ENCODE results near the gene OCIAD2. TPM values are rescaled to one million over a fixed set of nuclear protein-coding genes. Genes with fewer than 3 reads are reported as not detected.
"Not testable (repeated sequence)": the region's sequence is repeated elsewhere in the genome, so short reads cannot be mapped to it uniquely, and the experiment has no call there.

The OCIAD2 gene
- total and polyA plus RNA-seq, 5 experiments from 2014 or later: 110 to 277 (median 261) TPM

DNA sequence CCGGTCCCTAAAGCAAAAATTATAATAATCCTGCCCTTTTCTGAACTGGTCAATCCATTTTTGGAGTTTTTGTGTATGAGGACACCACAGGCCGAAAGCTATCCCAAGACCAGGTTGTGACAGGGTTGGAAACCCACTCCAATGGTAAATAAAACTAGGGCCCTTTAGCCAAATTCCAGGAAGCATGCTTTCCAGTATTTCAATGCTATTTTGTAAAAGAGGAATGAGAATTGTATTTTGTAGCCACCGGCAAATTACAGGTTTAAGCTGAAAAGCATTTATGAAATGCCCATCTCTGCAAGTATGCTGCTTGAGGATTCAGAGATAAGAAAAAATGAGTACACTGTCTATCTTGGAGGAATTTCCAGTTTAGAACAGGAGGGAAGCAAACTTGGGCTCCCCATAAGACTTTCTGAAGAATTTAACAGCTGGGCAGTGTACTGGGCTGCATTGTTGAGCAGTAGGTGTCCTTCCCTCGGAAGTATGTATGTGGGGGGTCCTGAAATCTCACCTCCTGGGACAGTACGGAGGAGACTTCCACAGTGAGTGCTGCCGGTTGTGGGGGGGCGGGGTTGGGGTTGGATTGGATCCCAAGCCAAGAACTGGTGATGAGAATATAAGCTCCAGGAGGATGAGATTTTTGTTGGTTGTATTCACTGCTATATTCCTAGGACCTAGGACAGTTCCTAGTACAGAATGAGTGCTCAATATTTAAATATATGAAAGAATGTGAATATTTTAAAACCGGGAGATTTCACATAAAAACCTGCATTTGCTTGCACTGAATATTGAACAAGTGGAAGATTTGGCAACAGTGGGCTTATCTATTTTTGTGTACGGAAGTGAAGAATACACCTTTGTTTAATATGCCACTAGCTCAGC lies 26.8 kb downstream of the OCIAD2 start:
- ATAC-seq: no peak

DNA sequence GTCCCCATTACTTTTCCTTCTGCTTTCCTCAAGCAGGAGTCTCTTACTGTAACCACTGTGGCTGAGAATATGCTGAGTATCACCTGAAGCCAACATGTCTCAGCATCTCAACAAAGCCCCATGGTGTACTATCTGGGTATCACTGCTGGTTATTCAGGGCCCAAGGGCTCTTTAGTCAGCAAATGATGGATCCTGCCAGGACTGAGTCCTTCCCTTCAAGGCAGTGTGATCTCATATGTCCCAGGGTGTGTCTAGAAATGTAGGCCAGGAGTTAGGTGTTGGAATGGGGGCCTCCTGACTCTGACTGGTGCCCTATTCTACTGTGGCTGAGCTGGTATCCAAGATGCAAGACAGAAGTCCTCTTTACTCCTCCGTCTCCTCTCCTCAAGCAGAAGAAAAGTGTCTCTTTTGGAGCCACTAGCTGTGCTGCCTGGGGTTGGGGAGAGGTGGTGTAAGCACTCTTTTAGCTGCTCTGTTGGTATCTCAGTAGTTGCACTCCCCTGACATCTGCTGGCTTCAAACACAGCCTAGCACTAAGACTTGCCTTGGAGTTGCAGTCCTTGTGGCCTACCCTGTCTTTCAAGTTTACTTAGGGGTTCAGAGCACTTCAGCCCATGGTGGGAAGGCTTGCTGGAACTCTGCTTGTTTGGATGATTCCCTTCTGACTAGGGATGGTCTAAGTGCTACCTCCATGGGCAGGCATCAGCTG lies 28.6 kb downstream of the OCIAD2 start:
- no peak overlapping the region for H3K4me3 Mint-ChIP-seq
- H3K27me3 Mint-ChIP-seq: peaks cover 0 to 4% (median 0%) of the 10 kb centered on the region in 5 donors
- H3K4me1 Mint-ChIP-seq: no peaks in the 10 kb centered on the region
- ATAC-seq: no peak
- H3K27ac Mint-ChIP-seq: no peak overlapping the region
- POLR2A ChIA-PET: no interaction called here
- no peak for DNase-seq
- H3K9me3 Mint-ChIP-seq: peaks cover 0 to 8% (median 2%) of the 10 kb centered on the region in 9 donors
- peaks cover 2 to 9% (median 2%) of the 10 kb centered on the region in 3 donors for H3K36me3 Mint-ChIP-seq

More for the DNA sequence above, 26.8 kb downstream of the OCIAD2 start:
- POLR2A ChIA-PET: no interaction called here
- Mint-ChIP-seq H3K4me1 (peaks cover 0 to 1% (median 0%) of the 10 kb centered on the region in 4 donors), H3K9me3 (peaks cover 0 to 5% (median 0%) of the 10 kb centered on the region in 9 donors), H3K4me3 (no peak overlapping the region), H3K27ac (no peak overlapping the region), H3K36me3 (peaks cover 5 to 10% (median 5%) of the 10 kb centered on the region in 3 donors), H3K27me3 (peaks cover 0 to 4% (median 0%) of the 10 kb centered on the region in 5 donors)
- DNase-seq: no peak

DNA sequence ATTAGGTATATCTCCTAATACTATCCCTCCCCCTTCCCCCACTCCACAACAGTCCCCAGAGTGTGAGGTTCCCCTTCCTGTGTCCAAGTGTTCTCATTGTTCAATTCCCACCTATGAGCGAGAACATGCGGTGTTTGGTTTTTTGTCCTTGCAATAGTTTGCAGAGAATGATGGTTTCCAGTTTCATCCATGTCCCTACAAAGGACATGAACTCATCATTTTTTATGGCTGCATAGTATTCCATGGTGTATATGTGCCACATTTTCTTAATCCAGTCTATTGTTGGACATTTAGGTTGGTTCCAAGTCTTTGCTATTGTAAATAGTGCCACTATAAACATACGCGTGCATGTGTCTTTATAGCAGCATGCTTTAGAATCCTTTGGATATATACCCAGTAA lies 41.9 kb downstream of the OCIAD2 start:
- H3K27me3 Mint-ChIP-seq, ATAC-seq, H3K4me1 Mint-ChIP-seq, POLR2A ChIA-PET, H3K4me3 Mint-ChIP-seq, DNase-seq, H3K27ac Mint-ChIP-seq: not testable (repeated sequence)
- H3K36me3 Mint-ChIP-seq: peaks cover 4 to 23% (median 21%) of the 10 kb centered on the region in 3 donors
- peaks cover 6 to 14% (median 9%) of the 10 kb centered on the region in 9 donors for H3K9me3 Mint-ChIP-seq

DNA sequence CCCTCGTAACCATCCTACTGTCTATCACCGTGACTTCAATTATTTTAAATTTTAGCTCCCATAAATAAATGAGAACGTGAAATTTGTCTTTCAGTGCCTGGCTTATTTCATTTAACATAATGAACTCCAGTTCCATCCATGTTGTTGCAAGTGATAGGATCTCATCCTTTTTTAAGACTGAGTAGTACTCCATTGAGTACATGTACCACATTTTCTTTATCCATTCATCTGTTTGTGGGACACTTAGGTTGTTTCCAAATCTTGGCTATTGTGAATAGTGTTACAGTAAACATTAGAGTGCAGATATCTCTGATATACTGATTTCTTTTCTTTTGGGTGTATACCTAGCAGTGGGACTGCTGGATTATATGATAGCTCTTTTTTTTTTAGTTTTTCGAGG lies 42.8 kb downstream of the OCIAD2 start:
- POLR2A ChIA-PET: no interaction called here
- DNase-seq (no peak), ATAC-seq (no peak)
- Mint-ChIP-seq H3K27me3 (no peaks in the 10 kb centered on the region), H3K27ac (no peak overlapping the region), H3K36me3 (peaks cover 4 to 26% (median 13%) of the 10 kb centered on the region in 3 donors), H3K4me3 (no peak overlapping the region), H3K9me3 (peaks cover 4 to 12% (median 7%) of the 10 kb centered on the region in 9 donors), H3K4me1 (no peaks in the 10 kb centered on the region)

DNA sequence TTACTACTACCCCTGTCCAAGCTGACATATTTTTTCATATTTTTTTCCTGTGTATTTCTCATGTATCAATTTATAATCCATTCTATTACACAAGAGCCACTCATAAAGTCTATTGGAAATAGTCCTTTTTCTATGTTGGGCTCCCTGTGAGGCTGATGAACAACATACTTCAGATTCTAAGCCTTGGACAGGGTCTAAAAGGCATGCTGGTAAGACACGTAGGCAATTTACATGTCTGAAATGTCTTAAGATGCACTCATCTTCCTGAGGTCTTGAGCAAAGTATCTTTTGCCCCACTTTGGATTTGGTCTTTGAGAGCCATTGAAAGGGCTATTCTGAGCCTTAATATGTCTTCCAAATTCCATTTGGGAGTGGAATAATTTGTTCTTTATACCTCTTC lies 43.9 kb downstream of the OCIAD2 start:
- ATAC-seq (no peak), DNase-seq (no peak)
- POLR2A ChIA-PET: no interaction called here
- Mint-ChIP-seq H3K4me1 (peaks cover 0 to 3% (median 0%) of the 10 kb centered on the region in 4 donors), H3K27me3 (no peaks in the 10 kb centered on the region), H3K36me3 (peaks cover 7 to 36% (median 11%) of the 10 kb centered on the region in 3 donors), H3K9me3 (peaks cover 4 to 12% (median 6%) of the 10 kb centered on the region in 9 donors), H3K27ac (peak overlapping the region in 2 of 10 donors; percentile 32 to 73), H3K4me3 (no peak overlapping the region)

DNA sequence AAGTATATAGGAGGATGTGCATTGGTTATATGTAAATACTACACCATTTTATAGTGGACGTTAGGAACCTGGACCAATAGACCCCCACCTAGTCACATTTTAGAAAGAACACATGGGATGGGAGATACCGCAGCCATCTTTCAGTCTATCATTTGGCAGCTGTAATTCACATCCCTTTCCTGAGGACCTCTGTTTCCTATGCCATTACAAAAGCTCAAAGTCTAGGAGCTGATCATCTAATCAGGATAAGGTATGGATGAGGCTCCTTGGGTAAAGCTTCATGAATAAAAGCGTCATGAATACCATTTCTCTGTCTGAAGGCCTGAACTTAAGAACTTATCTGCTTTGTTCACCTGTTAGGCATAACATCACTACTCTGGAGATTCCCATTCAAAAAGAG lies 44.5 kb downstream of the OCIAD2 start:
- Mint-ChIP-seq H3K27ac (peak overlapping the region in 2 of 10 donors; percentile 32 to 73), H3K9me3 (peaks cover 4 to 12% (median 6%) of the 10 kb centered on the region in 9 donors), H3K4me1 (peaks cover 0 to 3% (median 0%) of the 10 kb centered on the region in 4 donors), H3K36me3 (peaks cover 7 to 41% (median 13%) of the 10 kb centered on the region in 3 donors), H3K4me3 (no peak overlapping the region), H3K27me3 (no peaks in the 10 kb centered on the region)
- POLR2A ChIA-PET: no interaction called here
- DNase-seq: no peak
- no peak for ATAC-seq

DNA sequence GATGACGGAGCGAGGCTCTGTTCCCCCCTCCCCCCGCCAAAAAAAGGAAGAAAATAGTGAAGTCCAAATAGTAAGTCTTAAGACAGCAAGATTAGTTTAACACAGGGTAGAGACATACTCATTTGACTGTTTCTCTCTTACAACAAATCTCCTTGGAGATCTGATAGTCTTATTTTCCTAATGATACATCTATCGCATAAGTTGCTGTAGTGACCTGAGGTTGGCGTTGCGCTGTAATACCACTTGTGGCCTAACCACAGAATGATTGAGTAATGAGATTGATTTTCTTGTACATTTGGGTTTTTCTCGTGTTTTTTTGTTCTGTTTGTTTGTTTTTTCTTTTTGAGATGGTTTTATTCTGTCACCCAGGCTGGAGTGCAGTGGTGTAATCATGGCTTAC lies 48.4 kb downstream of the OCIAD2 start:
- peaks cover 0 to 2% (median 0%) of the 10 kb centered on the region in 9 donors for H3K9me3 Mint-ChIP-seq
- peak overlapping the region in 6 of 10 donors; percentile 11 to 73 (median 38) for H3K27ac Mint-ChIP-seq
- no peak overlapping the region for H3K4me3 Mint-ChIP-seq
- peaks cover 0 to 3% (median 0%) of the 10 kb centered on the region in 4 donors for H3K4me1 Mint-ChIP-seq
- peaks cover 4 to 64% (median 10%) of the 10 kb centered on the region in 3 donors for H3K36me3 Mint-ChIP-seq
- ATAC-seq (no peak), DNase-seq (no peak)
- H3K27me3 Mint-ChIP-seq: no peaks in the 10 kb centered on the region
- POLR2A ChIA-PET: no interaction called here

DNA sequence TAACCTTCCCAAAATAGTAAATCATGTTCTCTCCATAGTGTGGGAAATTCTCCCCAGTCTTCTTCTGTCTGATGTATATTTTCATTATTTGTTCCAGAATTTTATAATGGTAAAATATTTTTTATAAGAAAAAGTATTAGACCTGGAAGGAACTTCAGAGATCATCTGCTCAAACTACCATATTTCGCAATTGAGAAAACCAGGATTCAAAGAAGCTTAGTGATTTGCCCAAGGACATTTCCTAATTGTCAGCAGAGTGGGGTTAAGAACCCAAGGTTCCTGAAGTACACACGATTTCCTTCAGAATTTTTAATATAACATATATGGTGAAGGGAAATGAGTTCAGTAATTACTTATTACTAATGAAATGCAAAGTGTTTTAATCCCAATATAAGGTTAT lies 51.6 kb downstream of the OCIAD2 start:
- Mint-ChIP-seq H3K27me3 (no peaks in the 10 kb centered on the region), H3K36me3 (peaks cover 4 to 78% (median 7%) of the 10 kb centered on the region in 3 donors), H3K27ac (peak overlapping the region in 1 of 10 donors; percentile 75), H3K9me3 (no peaks in the 10 kb centered on the region), H3K4me3 (no peak overlapping the region), H3K4me1 (peaks cover 0 to 3% (median 0%) of the 10 kb centered on the region in 4 donors)
- ATAC-seq (no peak), DNase-seq (no peak)
- POLR2A ChIA-PET: no interaction called here

DNA sequence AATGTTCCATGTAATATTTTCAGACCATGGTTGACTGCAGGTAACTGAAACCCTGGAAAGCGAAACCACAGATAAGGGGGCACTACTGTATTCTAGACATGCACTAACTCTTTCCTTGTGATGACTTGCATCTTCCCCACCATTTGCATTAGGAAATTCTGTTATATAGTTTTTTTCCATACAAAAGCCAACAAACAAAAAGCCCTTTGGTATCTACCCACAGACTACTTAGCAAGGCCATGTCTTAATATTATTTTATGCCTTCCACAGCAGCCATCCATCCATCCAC lies 52.2 kb downstream of the OCIAD2 start:
- Mint-ChIP-seq H3K27me3 (no peaks in the 10 kb centered on the region), H3K4me1 (peaks cover 0 to 3% (median 0%) of the 10 kb centered on the region in 4 donors), H3K4me3 (no peak overlapping the region), H3K27ac (peak overlapping the region in 4 of 10 donors; percentile 24 to 81 (median 62)), H3K36me3 (peaks cover 4 to 75% (median 7%) of the 10 kb centered on the region in 3 donors), H3K9me3 (no peaks in the 10 kb centered on the region)
- DNase-seq (no peak), ATAC-seq (no peak)
- POLR2A ChIA-PET: no interaction called here

DNA sequence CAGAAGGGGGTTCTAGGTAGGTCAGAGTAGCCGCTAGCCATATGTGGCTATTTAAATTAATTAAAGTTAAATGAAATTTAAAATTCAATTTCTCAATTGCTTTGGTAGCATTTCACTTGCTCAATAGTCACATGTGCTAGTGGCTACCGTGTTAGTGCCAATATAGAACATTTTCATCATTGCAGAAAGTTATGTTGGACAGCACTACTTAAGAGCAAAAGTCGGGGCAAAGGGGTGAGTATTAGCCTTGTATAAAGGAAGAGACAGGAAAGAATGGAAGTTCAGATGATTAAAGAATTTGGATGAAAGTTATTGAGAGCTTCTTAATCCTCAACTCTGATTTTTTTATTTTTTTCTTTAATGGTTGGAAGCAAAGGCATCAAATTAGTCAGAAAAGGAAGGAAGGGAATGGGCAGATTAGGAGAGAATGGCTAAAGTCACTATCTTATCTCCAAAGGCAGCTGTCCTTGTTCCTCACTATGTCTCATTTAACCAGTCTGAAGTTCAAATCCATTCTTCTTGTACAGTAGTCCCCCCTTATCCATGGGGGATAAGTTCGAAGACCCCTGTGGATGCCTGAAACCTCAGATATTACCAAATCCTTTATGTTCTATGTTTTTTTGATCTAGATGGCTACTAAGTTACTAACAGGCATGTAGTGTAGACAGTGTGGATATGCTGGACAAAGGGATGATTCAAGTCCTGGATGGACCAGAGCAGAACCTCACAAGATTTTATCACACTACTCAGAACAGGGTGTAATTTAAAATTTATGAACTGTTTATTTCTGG lies 52.8 kb downstream of the OCIAD2 start:
- Mint-ChIP-seq H3K36me3 (peaks cover 4 to 74% (median 9%) of the 10 kb centered on the region in 3 donors), H3K4me1 (peaks cover 0 to 3% (median 0%) of the 10 kb centered on the region in 4 donors), H3K4me3 (no peak overlapping the region), H3K27ac (peak overlapping the region in 3 of 10 donors; percentile 32 to 82 (median 48)), H3K9me3 (no peaks in the 10 kb centered on the region), H3K27me3 (no peaks in the 10 kb centered on the region)
- POLR2A ChIA-PET: no interaction called here
- DNase-seq: no peak
- ATAC-seq: no peak

DNA sequence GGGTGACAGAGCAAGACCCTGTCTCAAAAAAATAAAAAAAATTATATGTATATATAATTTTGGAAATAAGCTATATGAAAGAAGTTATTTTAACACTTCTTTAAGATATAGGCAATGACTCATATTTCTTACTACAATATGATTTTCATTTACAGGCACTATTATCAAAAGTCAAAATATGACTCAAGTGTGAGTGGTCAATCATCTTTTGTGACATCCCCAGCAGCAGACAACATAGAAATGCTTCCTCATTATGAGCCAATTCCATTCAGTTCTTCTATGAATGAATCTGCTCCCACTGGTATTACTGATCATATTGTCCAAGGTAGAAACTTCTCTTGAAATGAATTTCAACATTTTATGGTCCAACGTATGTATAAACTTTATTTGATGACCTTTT lies 54.9 kb downstream of the OCIAD2 start:
- H3K4me3 Mint-ChIP-seq: no peak overlapping the region

DNA sequence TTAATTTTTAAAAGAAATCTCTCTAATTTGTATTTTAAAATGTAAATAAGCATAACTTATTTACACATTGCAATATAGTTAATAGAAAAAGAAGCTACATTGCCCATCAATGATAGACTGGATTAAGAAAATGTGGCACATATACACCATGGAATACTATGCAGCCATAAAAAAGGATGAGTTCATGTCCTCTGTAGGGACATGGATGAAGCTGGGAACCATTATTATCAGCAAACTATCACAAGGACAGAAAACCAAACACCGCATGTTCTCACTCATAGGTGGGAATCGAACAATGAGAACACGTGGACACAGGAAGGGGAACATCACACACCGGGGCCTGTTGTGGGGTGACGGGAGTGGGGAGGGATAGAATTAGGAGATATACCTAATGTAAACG lies 57.8 kb downstream of the OCIAD2 start:
- H3K9me3 Mint-ChIP-seq, ATAC-seq, DNase-seq, H3K27me3 Mint-ChIP-seq, POLR2A ChIA-PET: not testable (repeated sequence)
- peak overlapping the region in 1 of 10 donors; percentile 77 for H3K27ac Mint-ChIP-seq
- peaks cover 18 to 81% (median 29%) of the 10 kb centered on the region in 3 donors for H3K36me3 Mint-ChIP-seq
- peaks cover 4 to 25% (median 15%) of the 10 kb centered on the region in 4 donors for H3K4me1 Mint-ChIP-seq
- peak overlapping the region in 1 of 10 donors; percentile 29 for H3K4me3 Mint-ChIP-seq

More for the DNA sequence above, 54.9 kb downstream of the OCIAD2 start:
- Mint-ChIP-seq H3K4me1 (peaks cover 0 to 9% (median 5%) of the 10 kb centered on the region in 4 donors), H3K27ac (peak overlapping the region in 3 of 10 donors; percentile 1 to 10 (median 2)), H3K27me3 (no peaks in the 10 kb centered on the region), H3K36me3 (peaks cover 10 to 68% (median 17%) of the 10 kb centered on the region in 3 donors), H3K9me3 (peaks cover 0 to 4% (median 0%) of the 10 kb centered on the region in 9 donors)
- ATAC-seq: no peak
- POLR2A ChIA-PET: no interaction called here
- DNase-seq: no peak

Measured in naive thymus-derived CD8-positive, alpha-beta T cell (primary cell).